Kidney (tissue), 14 donors: Measurements from ENCODE around the gene AKIRIN2. TPM values are rescaled to one million over a fixed set of nuclear protein-coding genes. Genes with fewer than 3 reads are reported as not detected.

Experiments used
- DNase-seq, 5 donors: peaks; one replicate each; pipeline ENCODE4 v3.0.0-alpha.2; 2013 to 2020
- FAIRE-seq: peaks from 2 replicates; lab custom pipeline; 2012; peaks lifted over from hg19 to GRCh38; lab: Jason Lieb, UNC
- H3K27ac ChIP-seq, 2 donors: one replicate each; pipeline ENCODE4 v1.7.0; 2013; ENCODE audit warnings: low read depth in 2 of 2, low read length in 2 of 2, inconsistent platforms in 1 of 2
- H3K27me3 ChIP-seq: one replicate; pipeline ENCODE4 v1.7.1; 2013; ENCODE audit warnings: low read length, inconsistent platforms; ENCODE audit not compliant: control insufficient read depth, insufficient read depth
- H3K36me3 ChIP-seq, 3 donors: one replicate each; pipeline versions ENCODE4 v1.7.0 to v1.7.1; 2013; ENCODE audit warnings: low read length in 3 of 3, control low read depth in 1 of 3, inconsistent platforms in 1 of 3; ENCODE audit not compliant: insufficient read depth in 3 of 3, control insufficient read depth in 2 of 3
- H3K4me1 ChIP-seq, 3 donors: one replicate each; pipeline versions ENCODE4 v1.7.0 to v1.7.1; 2013; ENCODE audit warnings: low read length in 3 of 3, inconsistent platforms in 1 of 3, low read depth in 1 of 3; ENCODE audit not compliant: control insufficient read depth in 2 of 3, insufficient read depth in 2 of 3
- H3K4me3 ChIP-seq, 3 donors: one replicate each; pipeline versions ENCODE4 v1.7.0 to v1.8.1; 2013; ENCODE audit warnings: low read length in 3 of 3, control low read depth in 1 of 3, inconsistent platforms in 1 of 3
- H3K9ac ChIP-seq, 3 donors: one replicate each; pipeline versions ENCODE4 v1.7.0 to v1.7.1; 2013; ENCODE audit warnings: low read length in 3 of 3, control low read depth in 1 of 3, inconsistent platforms in 1 of 3
- H3K9me3 ChIP-seq, 3 donors: one replicate each; pipeline versions ENCODE4 v1.7.0 to v1.7.1; 2013; ENCODE audit warnings: low read length in 3 of 3, control low read depth in 1 of 3, inconsistent platforms in 1 of 3; ENCODE audit not compliant: control insufficient read depth in 2 of 3, insufficient read depth in 1 of 3
- CTCF ChIP-seq: IDR thresholded peaks from 3 replicates; pipeline ENCODE4 v1.5.1; 2012; ENCODE audit warnings: mild to moderate bottlenecking, moderate library complexity, borderline replicate concordance; ENCODE audit not compliant: insufficient read depth; ENCODE audit errors: extremely low read depth
- intact Hi-C: fragments of 100-400 bp; cut with DNase I; formaldehyde crosslinking; loops from one replicate; pipeline ENCODE4 v1.11.1; 2022
- polyA plus RNA-seq: library from polyadenylated mRNA; stranded (reverse); fragments of 350-450 nt; fragmentation: Illumina TruSeq; extraction: RNeasy Lipid Tissue Mini Kit (QIAGEN cat#74804); gene quantifications from one replicate; pipeline ENCODE4 v1.2.3, GENCODE V29; 2014; ENCODE audit warnings: low read depth, low replicate concordance; ENCODE audit not compliant: insufficient read depth
- total RNA-seq: library from RNA; stranded (reverse); fragmentation: NEBNext Ultra II Directional; extraction: Animal tissue kit (Norgen Biotek cat#: 25700); gene quantifications from one replicate; pipeline ENCODE4 v1.2.1, GENCODE V29; 2021
- donor health status: control.
- donor health status: control.
- donor health status: control.
- donor health status: control.
- donor health status: control.
- donor health status: DM: yes; HTN: yes; CAD: no.
- donor health status: Normal renal cell carcinoma (clear cell type).

AKIRIN2 gene
- total and polyA plus RNA-seq, 2 donors from 2014 or later, result 26.0 to 43.4 TPM

- Histone ChIP-seq H3K27ac (peak overlapping the region; percentile 79 to 86), H3K36me3 (no peaks in the 10 kb centered on the region), H3K9ac (peak overlapping the region; percentile 68 to 99 (median 91)), H3K4me1 (peaks cover 7 to 8% (median 7%) of the 10 kb centered on the region in 3 donors), H3K4me3 (peak overlapping the region; percentile 86 to 96 (median 90)), H3K9me3 (no peaks in the 10 kb centered on the region), H3K27me3 (no peaks in the 10 kb centered on the region)
- FAIRE-seq, result no peak
- no peak for TF ChIP-seq CTCF
- DNase-seq, result no peak
- intact Hi-C loops, result no loop called here
These were observed 534 bp upstream of the AKIRIN2 start for GRCh38 chr6:87702589-87702945.

GRCh38 chr6:87701344-87701675 is 723 bp downstream of the AKIRIN2 start:
- Histone ChIP-seq H3K27me3 (no peaks in the 10 kb centered on the region), H3K4me3 (peak overlapping the region; percentile 79 to 90 (median 86)), H3K36me3 (no peaks in the 10 kb centered on the region), H3K9me3 (no peaks in the 10 kb centered on the region), H3K4me1 (peaks cover 8 to 12% (median 8%) of the 10 kb centered on the region in 3 donors), H3K27ac (peak overlapping the region; percentile 97 to 99), H3K9ac (peak overlapping the region; percentile 61 to 99 (median 89))
- no peak for TF ChIP-seq CTCF
- DNase-seq, result peak in 3 of 5 donors; percentile 53 to 87 (median 81)
- intact Hi-C loops, result no loop called here
- no peak for FAIRE-seq

DNA sequence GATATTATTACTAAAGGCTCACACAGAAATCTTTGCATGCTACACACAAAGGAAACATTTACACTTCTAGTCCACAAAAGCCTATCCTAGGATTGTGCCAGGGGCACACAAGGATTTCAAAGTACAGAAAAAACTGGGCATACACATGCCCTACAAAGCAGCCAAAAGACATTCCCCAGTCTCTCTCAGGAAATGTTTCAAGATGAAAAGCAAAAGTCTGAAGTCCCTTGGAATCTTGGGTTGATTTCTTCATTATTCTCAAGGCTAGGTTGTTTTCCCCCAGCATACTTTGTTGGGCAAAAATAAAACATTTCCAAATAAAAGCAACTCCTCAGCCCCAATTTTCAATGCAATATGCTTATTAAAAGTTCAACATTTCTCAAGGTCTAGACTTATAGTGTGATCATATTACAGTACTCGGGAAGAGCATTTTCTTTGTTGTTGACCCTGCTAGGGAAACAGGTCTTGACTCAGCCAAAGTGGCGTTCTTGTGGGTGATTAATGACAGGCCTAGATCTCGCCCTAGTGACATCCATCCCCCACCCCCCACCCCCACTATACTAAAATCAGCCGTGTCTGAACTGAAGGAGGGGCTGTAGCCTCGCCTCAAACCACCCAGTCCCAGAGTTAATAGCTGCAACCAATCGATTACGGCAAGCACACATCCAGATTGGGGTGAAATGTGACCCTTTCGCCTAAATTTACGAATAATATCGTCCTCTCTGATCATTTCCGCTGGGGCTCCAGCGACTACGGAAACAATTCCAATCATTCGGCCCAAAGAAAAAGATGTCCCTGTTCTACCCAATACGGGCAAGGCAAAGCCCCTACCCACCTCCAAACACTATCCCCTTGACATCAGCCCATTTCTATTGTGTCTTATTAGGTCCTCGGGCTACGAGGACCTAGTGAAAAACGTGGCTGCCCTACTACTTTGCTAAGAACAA is 1.4 kb downstream of the AKIRIN2 start:
- no peak for FAIRE-seq

More for the DNA sequence above, 1.4 kb downstream of the AKIRIN2 start:
- DNase-seq, result peak in 4 of 5 donors; percentile 60 to 83 (median 80)
- intact Hi-C loops, result no loop called here
- Histone ChIP-seq H3K27ac (peak overlapping the region; percentile 97 to 99), H3K9ac (peak overlapping the region; percentile 61 to 99 (median 89)), H3K9me3 (no peaks in the 10 kb centered on the region), H3K27me3 (no peaks in the 10 kb centered on the region), H3K4me3 (peak overlapping the region; percentile 79 to 90 (median 86)), H3K36me3 (no peaks in the 10 kb centered on the region), H3K4me1 (peaks cover 8 to 12% (median 8%) of the 10 kb centered on the region in 3 donors)
- TF ChIP-seq CTCF, result no peak
